Right lobe of liver (tissue), 6 donors: ENCODE measurements around the gene LRRC45. TPM values are rescaled to one million over a fixed set of nuclear protein-coding genes. Genes with fewer than 3 reads are reported as not detected.
A peak's percentile ranks its signal among the peaks of the same experiment; 100 is the strongest.
"Not testable (repeated sequence)": the region's sequence is repeated elsewhere in the genome, so short reads cannot be mapped to it uniquely, and the experiment has no call there.

Experiments
- ATAC-seq, 4 donors: fragments of 200-7000 bp; cut with Tn5 transposase; one replicate each; pipeline ENCODE4 v1.9.1; 2020; ENCODE audit warnings: mild to moderate bottlenecking in 4 of 4, moderate library complexity in 4 of 4
- DNase-seq, 3 donors: peaks; one replicate each; pipeline ENCODE4 v3.0.0-alpha.2; 2020
- H3K27ac ChIP-seq, 3 donors: fragments of 200-600 bp; one replicate each; pipeline ENCODE4 v1.8.0; 2022
- H3K27me3 ChIP-seq, 2 donors: fragments of 200-600 bp; one replicate each; pipeline ENCODE4 v1.8.0; 2022
- H3K36me3 ChIP-seq, 4 donors: fragments of 200-600 bp; sonication (generic) in 1 of 4; one replicate each; pipeline versions ENCODE4 v1.5.1 to v1.8.0; 2017 to 2022; ENCODE audit warnings: control low read depth in 1 of 4
- H3K4me1 ChIP-seq, 4 donors: fragments of 200-600 bp; sonication (generic) in 1 of 4; one replicate each; pipeline versions ENCODE4 v1.5.1 to v1.8.0; 2017 to 2022; ENCODE audit warnings: control low read depth in 1 of 4
- H3K4me3 ChIP-seq, 3 donors: fragments of 200-600 bp; one replicate each; pipeline ENCODE4 v1.8.0; 2022
- H3K9me3 ChIP-seq, 4 donors: fragments of 200-600 bp; sonication (generic) in 1 of 4; one replicate each; pipeline versions ENCODE4 v1.5.1 to v1.8.0; 2017 to 2022; ENCODE audit warnings: control low read depth in 1 of 4
- POLR2A ChIP-seq: fragments of 450-650 bp; IDR thresholded peaks from one replicate; pipeline ENCODE4 v1.6.1; 2017; ENCODE audit warnings: antibody characterized with exemption, mild to moderate bottlenecking
- WGBS: methylation state at CpG from one replicate; pipeline ENCODE4 v1.1.6; 2018; ENCODE audit warnings: low coverage, low lambda C conversion rate; ENCODE audit not compliant: insufficient coverage; ENCODE audit errors: missing lambda C conversion rate; 5-methylcytosine and 5-hydroxymethylcytosine counted together
- intact Hi-C, 2 donors: fragments of 100-400 bp; cut with DNase I; formaldehyde crosslinking; loops; one replicate each; pipeline versions ENCODE4 v1.11.2 to v1.14.1; 2022
- total RNA-seq, 6 experiments: library from RNA; depleted of rRNA in 2 of 6; stranded (reverse); fragments of >200 nt in 2 of 6; fragmentation: NEBNext Ultra II Directional in 3 of 6; extraction: Animal tissue kit (Norgen Biotek cat#: 25700) in 3 of 6; gene quantifications; one replicate each; pipeline versions ENCODE4 v1.1.0 to v1.2.4, GENCODE V29; 2016 to 2023
- TF ChIP-seq, protein P1 (sequence below), 4 donors: fragments of 200-600 bp in 3 of 4; fragments of 450-650 bp in 1 of 4; IDR thresholded peaks; one replicate each; pipeline versions ENCODE4 v1.5.1 to v1.8.0; 2016 to 2022; ENCODE audit warnings: antibody characterized with exemption in 4 of 4, mild to moderate bottlenecking in 2 of 4
- donor health status: DM: no; HTN: yes; CAD: no.
- donor health status: DM: no; HTN: no; CAD: no.
- donor health status: DM: no; HTN: no; CAD: no.
- donor health status: DM: no; HTN: yes; CAD: no.
- donor health status: DM: no; HTN: yes; CAD: no.

The LRRC45 gene
- total RNA-seq, 6 experiments from 2014 or later: 4.9 to 15.6 (median 11.9) TPM

- 58% methylated on average over 21 of the region's 27 CpGs for WGBS
- Histone ChIP-seq H3K27ac (peak overlapping the region in 2 of 3 donors; percentile 37 to 97), H3K4me1 (peaks cover 0 to 30% (median 11%) of the 10 kb centered on the region in 4 donors), H3K4me3 (peak overlapping the region; percentile 72 to 87 (median 86)), H3K36me3 (peaks cover 0 to 3% (median 1%) of the 10 kb centered on the region in 4 donors), H3K9me3 (no peaks in the 10 kb centered on the region), H3K27me3 (no peaks in the 10 kb centered on the region)
- peak; percentile 52 for TF ChIP-seq POLR2A
- TF ChIP-seq, protein P1, sequence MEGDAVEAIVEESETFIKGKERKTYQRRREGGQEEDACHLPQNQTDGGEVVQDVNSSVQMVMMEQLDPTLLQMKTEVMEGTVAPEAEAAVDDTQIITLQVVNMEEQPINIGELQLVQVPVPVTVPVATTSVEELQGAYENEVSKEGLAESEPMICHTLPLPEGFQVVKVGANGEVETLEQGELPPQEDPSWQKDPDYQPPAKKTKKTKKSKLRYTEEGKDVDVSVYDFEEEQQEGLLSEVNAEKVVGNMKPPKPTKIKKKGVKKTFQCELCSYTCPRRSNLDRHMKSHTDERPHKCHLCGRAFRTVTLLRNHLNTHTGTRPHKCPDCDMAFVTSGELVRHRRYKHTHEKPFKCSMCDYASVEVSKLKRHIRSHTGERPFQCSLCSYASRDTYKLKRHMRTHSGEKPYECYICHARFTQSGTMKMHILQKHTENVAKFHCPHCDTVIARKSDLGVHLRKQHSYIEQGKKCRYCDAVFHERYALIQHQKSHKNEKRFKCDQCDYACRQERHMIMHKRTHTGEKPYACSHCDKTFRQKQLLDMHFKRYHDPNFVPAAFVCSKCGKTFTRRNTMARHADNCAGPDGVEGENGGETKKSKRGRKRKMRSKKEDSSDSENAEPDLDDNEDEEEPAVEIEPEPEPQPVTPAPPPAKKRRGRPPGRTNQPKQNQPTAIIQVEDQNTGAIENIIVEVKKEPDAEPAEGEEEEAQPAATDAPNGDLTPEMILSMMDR (IDR thresholded peaks at IDR 0.05): no peak
- intact Hi-C loops: no loop called here
- ATAC-seq (peak; percentile 49 to 77 (median 68)), DNase-seq (peak; percentile 59 to 93 (median 92))
Measured at GRCh38 chr17:81978524-81979298, 44.4 kb upstream of the LRRC45 start.

DNA sequence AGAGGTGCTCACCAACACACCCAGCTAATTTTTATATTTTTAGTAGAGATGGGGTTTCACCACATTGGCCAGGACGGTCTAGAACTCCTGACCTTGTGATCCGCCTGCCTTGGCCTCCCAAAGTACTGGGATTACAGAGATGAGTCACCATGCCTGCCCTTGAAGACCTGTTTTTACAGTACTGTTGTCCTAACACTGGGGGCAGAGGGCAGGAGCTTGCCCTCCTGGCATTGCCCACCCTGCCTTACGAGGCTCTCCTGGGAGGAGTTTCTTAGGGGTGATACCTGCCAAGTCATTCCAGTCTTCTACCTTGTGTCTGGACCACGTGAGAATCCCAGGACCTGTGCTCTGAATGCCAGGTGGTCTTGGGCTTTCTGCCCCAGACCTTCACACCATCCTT, 43.0 kb upstream of the LRRC45 start:
- no peak for DNase-seq
- Histone ChIP-seq H3K4me1 (peaks cover 0 to 30% (median 11%) of the 10 kb centered on the region in 4 donors), H3K27ac (peak overlapping the region in 1 of 3 donors; percentile 97), H3K36me3 (peaks cover 0 to 12% (median 3%) of the 10 kb centered on the region in 4 donors), H3K4me3 (no peak overlapping the region), H3K9me3 (no peaks in the 10 kb centered on the region), H3K27me3 (no peaks in the 10 kb centered on the region)
- no peak for ATAC-seq
- TF ChIP-seq POLR2A: no peak
- TF ChIP-seq, protein P1 (IDR thresholded peaks at IDR 0.05): no peak
- 80% methylated on average over 1 of the region's 4 CpGs for WGBS
- intact Hi-C loops: no loop called here

- Histone ChIP-seq H3K27ac (no peak overlapping the region), H3K36me3 (peaks cover 0 to 19% (median 6%) of the 10 kb centered on the region in 4 donors), H3K4me3 (no peak overlapping the region), H3K27me3 (no peaks in the 10 kb centered on the region), H3K9me3 (no peaks in the 10 kb centered on the region), H3K4me1 (peaks cover 0 to 30% (median 11%) of the 10 kb centered on the region in 4 donors)
- WGBS: 62% methylated on average over 9 of the region's 9 CpGs
- ATAC-seq (no peak), DNase-seq (no peak)
- intact Hi-C loops: no loop called here
- TF ChIP-seq, protein P1 (IDR thresholded peaks at IDR 0.05): no peak
- TF ChIP-seq POLR2A: no peak
Measured at GRCh38 chr17:81980707-81981343, 42.3 kb upstream of the LRRC45 start.

DNA sequence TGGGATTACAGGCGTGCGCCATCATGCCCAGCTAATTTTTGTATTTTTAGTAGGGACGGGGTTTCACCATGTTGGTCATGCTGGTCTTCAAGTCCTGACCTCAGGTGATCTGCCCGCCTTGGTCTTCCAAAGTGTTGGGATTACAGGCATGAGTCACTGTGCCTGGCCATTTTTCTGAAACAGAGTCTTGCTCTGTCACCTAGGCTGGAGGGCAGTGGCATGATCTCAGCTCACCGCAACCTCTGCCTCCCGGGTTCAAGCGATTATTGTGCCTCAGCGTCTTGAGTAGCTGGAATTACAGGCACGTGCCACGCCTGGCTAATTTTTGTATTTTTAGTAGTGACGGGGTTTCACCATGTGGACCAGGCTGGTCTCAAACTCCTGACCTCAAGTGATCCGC, 41.6 kb upstream of the LRRC45 start:
- H3K36me3 ChIP-seq: peaks cover 0 to 26% (median 11%) of the 10 kb centered on the region in 4 donors
- H3K4me1 ChIP-seq: peaks cover 0 to 27% (median 8%) of the 10 kb centered on the region in 4 donors
- H3K27me3 ChIP-seq, H3K9me3 ChIP-seq, ATAC-seq, DNase-seq, H3K27ac ChIP-seq, intact Hi-C loops, H3K4me3 ChIP-seq: not testable (repeated sequence)
- 89% methylated on average over 4 of the region's 12 CpGs for WGBS
